Activated naive CD4-positive, alpha-beta T cell treated with anti-CD3 and anti-CD28 coated beads, Interleukin-2, amount 50 U/mL, for 24 hours (primary cell): ENCODE measurements around the gene ARL8B.
"Not testable (repeated sequence)": the region's sequence is repeated elsewhere in the genome, so short reads cannot be mapped to it uniquely, and the experiment has no call there.

Experiments used
- H3K27ac Mint-ChIP-seq: one replicate; pipeline ENCODE4 v1.8.0; 2021; ENCODE audit warnings: mild to moderate bottlenecking, mixed read lengths
- H3K27me3 Mint-ChIP-seq: one replicate; pipeline ENCODE4 v1.8.0; 2021; ENCODE audit warnings: mixed read lengths
- H3K36me3 Mint-ChIP-seq: one replicate; pipeline ENCODE4 v1.8.0; 2021; ENCODE audit warnings: mixed read lengths
- H3K4me1 Mint-ChIP-seq: one replicate; pipeline ENCODE4 v1.8.0; 2021; ENCODE audit warnings: mixed read lengths
- H3K4me3 Mint-ChIP-seq: one replicate; pipeline ENCODE4 v1.8.0; 2021; ENCODE audit warnings: mild to moderate bottlenecking, mixed read lengths
- H3K9me3 Mint-ChIP-seq: one replicate; pipeline ENCODE4 v1.8.0; 2021; ENCODE audit warnings: mixed read lengths

Gene ARL8B

GRCh38 chr3:5133239-5134018 lies 11.3 kb downstream of the ARL8B start:
- no peaks in the 10 kb centered on the region for H3K9me3 Mint-ChIP-seq
- no peaks in the 10 kb centered on the region for H3K27me3 Mint-ChIP-seq
- peaks cover 66% of the 10 kb centered on the region for H3K4me1 Mint-ChIP-seq
- H3K4me3 Mint-ChIP-seq: no peak overlapping the region
- peaks cover 5% of the 10 kb centered on the region for H3K36me3 Mint-ChIP-seq
- H3K27ac Mint-ChIP-seq: peak overlapping the region; percentile 53

GRCh38 chr3:5134019-5134391 lies 11.9 kb downstream of the ARL8B start:
- H3K36me3 Mint-ChIP-seq: peaks cover 5% of the 10 kb centered on the region
- H3K27me3 Mint-ChIP-seq: no peaks in the 10 kb centered on the region
- H3K27ac Mint-ChIP-seq: peak overlapping the region; percentile 53
- H3K9me3 Mint-ChIP-seq: no peaks in the 10 kb centered on the region
- H3K4me1 Mint-ChIP-seq: peaks cover 64% of the 10 kb centered on the region
- no peak overlapping the region for H3K4me3 Mint-ChIP-seq

- no peaks in the 10 kb centered on the region for H3K27me3 Mint-ChIP-seq
- no peaks in the 10 kb centered on the region for H3K9me3 Mint-ChIP-seq
- H3K4me1 Mint-ChIP-seq: peaks cover 67% of the 10 kb centered on the region
- H3K4me3 Mint-ChIP-seq: no peak overlapping the region
- peak overlapping the region; percentile 53 for H3K27ac Mint-ChIP-seq
- peaks cover 5% of the 10 kb centered on the region for H3K36me3 Mint-ChIP-seq
Observed at GRCh38 chr3:5134499-5134898, 12.4 kb downstream of the ARL8B start.

GRCh38 chr3:5136211-5136918 lies 14.3 kb downstream of the ARL8B start:
- Mint-ChIP-seq H3K4me3 (no peak overlapping the region), H3K36me3 (no peaks in the 10 kb centered on the region), H3K27ac (peak overlapping the region; percentile 73), H3K4me1 (peaks cover 75% of the 10 kb centered on the region), H3K9me3 (no peaks in the 10 kb centered on the region), H3K27me3 (no peaks in the 10 kb centered on the region)

GRCh38 chr3:5136919-5137429 lies 14.9 kb downstream of the ARL8B start:
- H3K4me3 Mint-ChIP-seq: no peak overlapping the region
- H3K27me3 Mint-ChIP-seq: no peaks in the 10 kb centered on the region
- H3K27ac Mint-ChIP-seq: peak overlapping the region; percentile 73
- peaks cover 76% of the 10 kb centered on the region for H3K4me1 Mint-ChIP-seq
- H3K9me3 Mint-ChIP-seq: no peaks in the 10 kb centered on the region
- H3K36me3 Mint-ChIP-seq: no peaks in the 10 kb centered on the region

- H3K9me3 Mint-ChIP-seq: no peaks in the 10 kb centered on the region
- no peaks in the 10 kb centered on the region for H3K36me3 Mint-ChIP-seq
- H3K27me3 Mint-ChIP-seq: no peaks in the 10 kb centered on the region
- H3K4me1 Mint-ChIP-seq: peaks cover 73% of the 10 kb centered on the region
- peak overlapping the region; percentile 75 for H3K27ac Mint-ChIP-seq
- no peak overlapping the region for H3K4me3 Mint-ChIP-seq
Observed at GRCh38 chr3:5138214-5138981, 16.3 kb downstream of the ARL8B start.

- H3K4me1 Mint-ChIP-seq: peaks cover 80% of the 10 kb centered on the region
- peaks cover 10% of the 10 kb centered on the region for H3K36me3 Mint-ChIP-seq
- H3K9me3 Mint-ChIP-seq: no peaks in the 10 kb centered on the region
- no peaks in the 10 kb centered on the region for H3K27me3 Mint-ChIP-seq
- no peak overlapping the region for H3K27ac Mint-ChIP-seq
- no peak overlapping the region for H3K4me3 Mint-ChIP-seq
Observed at GRCh38 chr3:5140230-5140621, 18.1 kb downstream of the ARL8B start.

- Mint-ChIP-seq H3K4me3 (no peak overlapping the region), H3K36me3 (peaks cover 15% of the 10 kb centered on the region), H3K4me1 (peaks cover 86% of the 10 kb centered on the region), H3K27me3 (no peaks in the 10 kb centered on the region), H3K9me3 (no peaks in the 10 kb centered on the region), H3K27ac (no peak overlapping the region)
Observed at GRCh38 chr3:5140839-5141238, 18.7 kb downstream of the ARL8B start.

GRCh38 chr3:5141760-5142159 lies 19.7 kb downstream of the ARL8B start:
- H3K4me3 Mint-ChIP-seq: no peak overlapping the region
- no peaks in the 10 kb centered on the region for H3K9me3 Mint-ChIP-seq
- no peak overlapping the region for H3K27ac Mint-ChIP-seq
- H3K36me3 Mint-ChIP-seq: peaks cover 23% of the 10 kb centered on the region
- H3K27me3 Mint-ChIP-seq: no peaks in the 10 kb centered on the region
- H3K4me1 Mint-ChIP-seq: peaks cover 81% of the 10 kb centered on the region

- Mint-ChIP-seq H3K27ac (no peak overlapping the region), H3K4me1 (peaks cover 81% of the 10 kb centered on the region), H3K27me3 (no peaks in the 10 kb centered on the region), H3K9me3 (no peaks in the 10 kb centered on the region), H3K4me3 (no peak overlapping the region), H3K36me3 (peaks cover 31% of the 10 kb centered on the region)
Observed at GRCh38 chr3:5143464-5143863, 21.4 kb downstream of the ARL8B start.

- Mint-ChIP-seq H3K36me3 (peaks cover 31% of the 10 kb centered on the region), H3K4me1 (peaks cover 86% of the 10 kb centered on the region), H3K9me3 (no peaks in the 10 kb centered on the region), H3K27ac (peak overlapping the region; percentile 33), H3K27me3 (no peaks in the 10 kb centered on the region), H3K4me3 (no peak overlapping the region)
Observed at GRCh38 chr3:5144316-5144994, 22.4 kb downstream of the ARL8B start.

GRCh38 chr3:5145120-5145519 lies 23.0 kb downstream of the ARL8B start:
- H3K36me3 Mint-ChIP-seq: peaks cover 36% of the 10 kb centered on the region
- H3K27me3 Mint-ChIP-seq: no peaks in the 10 kb centered on the region
- H3K9me3 Mint-ChIP-seq: no peaks in the 10 kb centered on the region
- H3K4me1 Mint-ChIP-seq: peaks cover 85% of the 10 kb centered on the region
- no peak overlapping the region for H3K4me3 Mint-ChIP-seq
- no peak overlapping the region for H3K27ac Mint-ChIP-seq

GRCh38 chr3:5147152-5147551 lies 25.1 kb downstream of the ARL8B start:
- not testable (repeated sequence) for H3K27ac Mint-ChIP-seq, H3K4me3 Mint-ChIP-seq, H3K27me3 Mint-ChIP-seq, H3K9me3 Mint-ChIP-seq
- peaks cover 77% of the 10 kb centered on the region for H3K4me1 Mint-ChIP-seq
- peaks cover 40% of the 10 kb centered on the region for H3K36me3 Mint-ChIP-seq

- Mint-ChIP-seq H3K27ac (no peak overlapping the region), H3K4me1 (peaks cover 78% of the 10 kb centered on the region), H3K4me3 (no peak overlapping the region), H3K36me3 (peaks cover 48% of the 10 kb centered on the region), H3K27me3 (no peaks in the 10 kb centered on the region), H3K9me3 (no peaks in the 10 kb centered on the region)
Observed at GRCh38 chr3:5149306-5149880, 27.3 kb downstream of the ARL8B start.

GRCh38 chr3:5151586-5151985 lies 29.5 kb downstream of the ARL8B start:
- Mint-ChIP-seq H3K36me3 (peaks cover 30% of the 10 kb centered on the region), H3K9me3 (no peaks in the 10 kb centered on the region), H3K27me3 (no peaks in the 10 kb centered on the region), H3K27ac (no peak overlapping the region), H3K4me3 (no peak overlapping the region), H3K4me1 (peaks cover 81% of the 10 kb centered on the region)
